GM21717 (cell line): ENCODE data around the gene UBE2D3.

Source experiments
- ATAC-seq: cut with Tn5 transposase; IDR thresholded peaks from one replicate; pipeline ENCODE4 v1.9.1; 2021; ENCODE audit warnings: mild to moderate bottlenecking, moderate library complexity; ENCODE audit not compliant: unreplicated experiment

UBE2D3 gene

GRCh38 chr4:102792361-102792936 is 34.9 kb downstream of the UBE2D3 start:
- ATAC-seq, result no peak

- no peak for ATAC-seq
Measured at GRCh38 chr4:102791318-102791835, 36.0 kb downstream of the UBE2D3 start.

GRCh38 chr4:102789317-102789717 is 38.0 kb downstream of the UBE2D3 start:
- ATAC-seq, result no peak

GRCh38 chr4:102787944-102788343 is 39.4 kb downstream of the UBE2D3 start:
- no peak for ATAC-seq

GRCh38 chr4:102787096-102787881 is 40.1 kb downstream of the UBE2D3 start:
- no peak for ATAC-seq

- no peak for ATAC-seq
Measured at GRCh38 chr4:102786279-102786678, 41.1 kb downstream of the UBE2D3 start.

GRCh38 chr4:102783006-102783405 is 44.3 kb downstream of the UBE2D3 start:
- no peak for ATAC-seq

- no peak for ATAC-seq
Measured at GRCh38 chr4:102781570-102781969, 45.8 kb downstream of the UBE2D3 start.

GRCh38 chr4:102780476-102781144 is 46.7 kb downstream of the UBE2D3 start:
- ATAC-seq, result peak; percentile 59

GRCh38 chr4:102779204-102779603 is 48.1 kb downstream of the UBE2D3 start:
- ATAC-seq, result no peak

GRCh38 chr4:102778720-102779119 is 48.6 kb downstream of the UBE2D3 start:
- ATAC-seq, result no peak

GRCh38 chr4:102775805-102776204 is 51.5 kb downstream of the UBE2D3 start:
- ATAC-seq, result no peak

GRCh38 chr4:102774254-102774653 is 53.1 kb downstream of the UBE2D3 start:
- no peak for ATAC-seq

GRCh38 chr4:102772738-102773340 is 54.5 kb downstream of the UBE2D3 start:
- no peak for ATAC-seq

- ATAC-seq, result no peak
Measured at GRCh38 chr4:102764901-102765300, 62.5 kb downstream of the UBE2D3 start.

- no peak for ATAC-seq
Measured at GRCh38 chr4:102761906-102762305, 65.4 kb downstream of the UBE2D3 start.

GRCh38 chr4:102761296-102761701 is 66.1 kb downstream of the UBE2D3 start:
- ATAC-seq, result peak; percentile 13

GRCh38 chr4:102760645-102761295 is 66.6 kb downstream of the UBE2D3 start, which contains the start of gene MANBA:
Gene MANBA, minus strand, starts transcription at chr4:102760968. Its CDS starts 74 bp downstream, at chr4:102760894.
- ATAC-seq, result peak; percentile 95

- peak; percentile 73 for ATAC-seq
Measured at GRCh38 chr4:102759831-102760644, 67.3 kb downstream of the UBE2D3 start.
